Duodenal mucosa (tissue), 2 donors: ENCODE results near the gene PGC.

Experiments
- H3K27ac ChIP-seq: one replicate; pipeline ENCODE4 v1.7.0; 2013; ENCODE audit warnings: low read depth, low read length
- H3K27me3 ChIP-seq, 2 donors: one replicate each; pipeline ENCODE4 v1.7.0; 2013; ENCODE audit warnings: low read length in 2 of 2, control low read depth in 1 of 2; ENCODE audit not compliant: insufficient read depth in 2 of 2, control insufficient read depth in 1 of 2
- H3K36me3 ChIP-seq, 2 donors: one replicate each; pipeline ENCODE4 v1.7.0; 2013; ENCODE audit warnings: low read length in 2 of 2, control low read depth in 1 of 2; ENCODE audit not compliant: insufficient read depth in 2 of 2, control insufficient read depth in 1 of 2
- H3K4me1 ChIP-seq, 2 donors: one replicate each; pipeline ENCODE4 v1.7.0; 2013; ENCODE audit warnings: low read length in 2 of 2, control low read depth in 1 of 2; ENCODE audit not compliant: insufficient read depth in 2 of 2, control insufficient read depth in 1 of 2
- H3K4me3 ChIP-seq, 2 donors: one replicate each; pipeline ENCODE4 v1.7.0; 2013; ENCODE audit warnings: low read length in 2 of 2, low read depth in 1 of 2
- H3K9ac ChIP-seq, 2 donors: one replicate each; pipeline ENCODE4 v1.7.0; 2013; ENCODE audit warnings: low read length in 2 of 2, low read depth in 1 of 2
- H3K9me3 ChIP-seq, 2 donors: one replicate each; pipeline ENCODE4 v1.7.0; 2013; ENCODE audit warnings: low read length in 2 of 2, control low read depth in 1 of 2; ENCODE audit not compliant: control insufficient read depth in 1 of 2

PGC gene

DNA sequence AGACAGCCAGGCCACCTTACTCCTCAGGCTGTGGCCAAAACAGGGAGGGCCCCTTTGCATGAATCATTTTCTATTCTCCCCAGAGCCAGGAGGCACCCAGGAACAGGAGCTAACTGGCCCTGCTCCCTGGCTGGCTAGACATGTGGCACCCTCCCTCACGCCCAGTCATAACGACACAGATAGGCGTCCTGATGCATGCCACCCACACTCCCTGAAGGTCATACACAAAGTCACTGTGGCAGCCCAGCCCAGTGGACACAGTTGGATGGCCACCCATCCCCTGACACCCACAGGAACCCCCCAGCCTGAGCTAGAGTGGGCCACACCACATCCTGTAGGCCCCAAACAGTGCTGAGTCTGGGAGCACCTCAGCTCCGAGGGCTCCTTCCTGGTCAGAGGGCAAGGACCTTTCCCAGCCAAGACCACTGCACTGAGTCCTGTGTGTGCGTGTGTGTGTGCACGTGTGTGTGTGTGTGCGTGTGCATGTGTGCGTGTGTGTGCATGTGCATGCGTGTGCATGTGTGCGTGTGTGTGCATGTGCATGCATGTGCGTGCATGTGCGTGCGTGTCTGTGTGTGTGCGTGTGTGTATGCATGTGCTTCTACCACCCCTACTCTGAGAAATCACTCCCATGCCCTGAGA is 33.4 kb downstream of the PGC start:
- H3K4me3 ChIP-seq, result no peak overlapping the region
- H3K36me3 ChIP-seq, result no peaks in the 10 kb centered on the region
- H3K27ac ChIP-seq, result peak overlapping the region; percentile 22
- H3K4me1 ChIP-seq, result peaks cover 21 to 30% of the 10 kb centered on the region in 2 donors
- H3K9me3 ChIP-seq, result no peaks in the 10 kb centered on the region
- no peaks in the 10 kb centered on the region for H3K27me3 ChIP-seq
- no peak overlapping the region for H3K9ac ChIP-seq

DNA sequence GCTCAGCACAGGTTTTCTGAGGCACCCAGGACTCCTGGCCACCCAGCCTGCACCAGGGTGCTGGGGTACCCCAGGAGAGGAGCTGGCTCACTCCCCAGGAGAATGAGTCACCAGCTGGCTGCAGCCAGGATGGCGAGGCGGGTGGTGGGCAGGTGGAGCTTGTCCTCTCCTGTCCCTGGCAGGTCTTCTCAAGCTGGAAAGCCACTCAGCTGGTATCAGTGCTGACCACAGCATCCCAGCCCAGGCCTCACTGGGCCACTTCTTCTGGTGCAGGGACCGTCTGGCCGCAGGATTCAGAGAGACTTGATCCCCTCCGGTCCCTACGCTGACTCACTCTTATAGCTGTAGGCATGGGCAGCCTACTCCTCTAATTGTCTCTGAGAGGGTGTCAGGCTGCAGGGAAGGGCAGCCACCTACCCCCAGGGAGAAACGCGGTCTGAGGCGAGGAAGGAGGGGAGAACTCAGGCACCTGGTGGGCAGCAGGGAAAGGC is 34.0 kb downstream of the PGC start:
- H3K9me3 ChIP-seq, result no peaks in the 10 kb centered on the region
- H3K36me3 ChIP-seq, result no peaks in the 10 kb centered on the region
- H3K27ac ChIP-seq, result peak overlapping the region; percentile 22
- H3K9ac ChIP-seq, result no peak overlapping the region
- peaks cover 23 to 30% of the 10 kb centered on the region in 2 donors for H3K4me1 ChIP-seq
- H3K27me3 ChIP-seq, result no peaks in the 10 kb centered on the region
- H3K4me3 ChIP-seq, result no peak overlapping the region

DNA sequence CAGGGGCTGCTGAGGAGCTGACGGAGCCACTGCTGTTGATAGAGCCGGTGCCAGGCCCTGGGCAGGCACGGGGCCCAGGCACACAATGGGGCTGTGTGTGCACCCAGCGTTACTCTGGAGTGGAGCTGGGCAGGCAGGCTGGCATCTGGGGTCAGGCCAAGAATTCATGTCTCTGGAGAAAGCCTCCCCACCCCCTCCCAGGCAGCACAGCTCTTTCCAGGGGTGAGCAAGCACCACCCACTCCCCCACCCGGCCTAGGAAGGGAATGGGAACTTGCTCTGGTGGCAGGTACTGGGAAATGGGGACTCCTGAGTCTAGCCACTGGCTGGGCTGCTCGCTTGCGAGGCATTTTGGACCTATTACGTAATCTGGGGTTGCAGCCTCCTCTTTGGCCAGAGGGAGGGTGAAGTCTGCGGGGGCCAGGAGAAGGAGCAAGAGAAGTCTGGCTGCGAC is 34.5 kb downstream of the PGC start:
- no peak overlapping the region for H3K4me3 ChIP-seq
- H3K27ac ChIP-seq, result peak overlapping the region; percentile 13
- H3K4me1 ChIP-seq, result peaks cover 29 to 30% of the 10 kb centered on the region in 2 donors

DNA sequence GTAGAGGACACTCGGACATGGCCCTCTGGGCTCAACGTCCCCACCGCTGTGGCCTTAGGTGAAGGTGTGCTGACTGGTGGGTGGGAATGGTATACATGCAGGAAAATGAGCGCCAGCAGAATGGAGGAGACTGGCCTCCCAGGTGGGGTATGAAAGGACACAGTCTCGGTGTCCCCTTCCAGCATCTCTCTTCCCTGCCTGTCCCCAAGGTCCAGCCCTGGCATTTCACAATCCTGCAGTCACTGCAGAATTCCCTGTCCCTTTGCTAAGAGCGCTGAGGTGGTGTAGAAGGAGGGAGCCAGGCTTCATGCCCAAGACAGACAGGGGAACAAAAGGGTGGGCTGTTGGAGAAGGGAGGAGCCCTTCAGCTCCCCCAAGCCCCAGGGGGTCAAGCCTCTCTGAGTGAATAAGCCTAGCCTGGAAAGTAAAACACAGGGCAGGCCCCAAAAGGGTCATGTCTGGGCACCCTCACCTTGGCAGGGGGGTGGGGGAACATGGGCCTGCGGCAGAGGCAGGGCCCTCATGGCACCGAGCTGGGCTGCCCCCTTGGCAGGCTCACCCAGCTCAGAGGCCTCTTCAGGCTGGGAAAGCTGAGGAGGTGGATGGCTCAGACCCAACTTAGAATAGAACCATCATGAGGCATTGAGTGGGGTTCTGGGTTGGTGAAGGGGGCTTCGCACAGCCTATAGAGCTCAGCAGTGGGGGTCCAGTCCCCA is 35.7 kb downstream of the PGC start:
- H3K27me3 ChIP-seq, result no peaks in the 10 kb centered on the region
- no peak overlapping the region for H3K9ac ChIP-seq
- H3K4me3 ChIP-seq, result no peak overlapping the region
- H3K36me3 ChIP-seq, result no peaks in the 10 kb centered on the region
- H3K27ac ChIP-seq, result no peak overlapping the region
- H3K9me3 ChIP-seq, result no peaks in the 10 kb centered on the region
- H3K4me1 ChIP-seq, result peaks cover 26 to 35% of the 10 kb centered on the region in 2 donors

More for the DNA sequence above, 34.5 kb downstream of the PGC start:
- Histone ChIP-seq H3K27me3 (no peaks in the 10 kb centered on the region), H3K36me3 (no peaks in the 10 kb centered on the region), H3K9ac (no peak overlapping the region), H3K9me3 (no peaks in the 10 kb centered on the region)

DNA sequence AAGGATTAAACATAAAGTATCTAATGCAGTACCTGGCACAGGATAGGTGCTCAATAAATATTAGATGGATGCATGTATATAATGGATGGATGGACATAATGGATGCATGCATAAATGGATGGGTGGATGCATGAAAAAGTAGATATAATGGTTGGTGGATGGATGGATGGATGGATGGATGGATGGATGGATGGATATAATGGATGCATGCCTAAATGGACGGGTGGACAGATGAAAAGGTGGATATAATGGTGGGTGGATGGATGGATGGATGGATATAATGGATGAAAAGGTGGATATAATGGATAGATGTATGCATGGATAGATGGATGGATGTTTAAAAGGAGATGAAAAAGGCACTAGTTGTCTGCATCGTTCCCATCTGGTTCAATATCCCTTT is 37.8 kb downstream of the PGC start:
- H3K9me3 ChIP-seq, result no peaks in the 10 kb centered on the region
- no peaks in the 10 kb centered on the region for H3K36me3 ChIP-seq
- H3K9ac ChIP-seq, result no peak overlapping the region
- no peak overlapping the region for H3K4me3 ChIP-seq
- H3K27me3 ChIP-seq, result no peaks in the 10 kb centered on the region
- no peak overlapping the region for H3K27ac ChIP-seq
- peaks cover 42 to 44% of the 10 kb centered on the region in 2 donors for H3K4me1 ChIP-seq

DNA sequence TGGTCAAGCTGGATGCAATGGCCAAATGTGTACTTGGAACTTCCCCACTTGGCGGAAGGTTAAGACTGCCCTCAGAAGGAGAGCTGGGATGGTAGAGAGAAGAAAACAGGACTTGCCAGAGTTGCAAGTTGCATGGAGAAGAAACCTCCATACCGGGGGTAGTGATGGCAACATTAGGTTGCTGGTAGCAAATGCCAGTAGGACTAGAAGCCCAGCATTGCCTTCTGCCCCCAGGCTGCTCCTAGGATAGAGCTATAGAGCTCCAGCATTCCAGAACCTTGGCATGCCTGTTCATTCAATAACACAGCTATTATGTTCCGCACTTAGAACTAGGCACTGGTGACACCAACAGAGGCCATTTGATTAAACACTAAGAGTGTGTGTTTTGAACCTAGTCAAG is 38.3 kb downstream of the PGC start:
- no peak overlapping the region for H3K4me3 ChIP-seq
- H3K9me3 ChIP-seq, result no peaks in the 10 kb centered on the region
- H3K27ac ChIP-seq, result no peak overlapping the region
- no peaks in the 10 kb centered on the region for H3K36me3 ChIP-seq
- H3K9ac ChIP-seq, result no peak overlapping the region
- H3K4me1 ChIP-seq, result peaks cover 39 to 45% of the 10 kb centered on the region in 2 donors
- H3K27me3 ChIP-seq, result no peaks in the 10 kb centered on the region

DNA sequence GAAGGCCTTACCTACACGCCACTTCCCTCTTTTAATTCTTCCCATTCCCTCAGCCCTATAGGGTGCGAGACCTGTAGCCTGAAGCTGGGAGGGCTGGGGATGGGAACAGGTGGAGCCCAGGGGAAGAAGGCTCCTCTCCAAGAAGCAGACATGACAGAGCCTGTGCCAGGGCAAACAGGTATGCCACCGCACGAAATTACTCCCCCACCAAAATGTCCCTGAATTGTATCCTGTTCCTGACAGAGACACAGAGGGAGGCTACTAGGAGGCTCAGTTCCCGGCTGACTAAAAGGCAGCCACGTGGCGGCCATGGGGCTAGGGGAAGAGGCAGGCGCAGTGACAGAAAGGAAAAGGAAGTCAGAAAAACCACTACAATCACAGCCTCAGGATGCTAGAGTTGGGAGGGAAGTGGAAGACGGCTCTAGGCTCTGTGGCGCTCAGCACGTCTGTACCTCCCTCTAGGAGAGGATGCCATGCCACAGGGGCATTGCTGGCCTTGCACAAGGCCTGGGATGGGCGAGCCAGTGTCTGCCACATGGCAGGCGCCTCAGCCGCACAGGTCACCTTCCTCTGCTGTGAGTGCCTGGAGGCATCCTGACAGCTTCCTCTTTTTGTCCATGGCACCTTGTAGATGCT is 39.5 kb downstream of the PGC start:
- no peaks in the 10 kb centered on the region for H3K36me3 ChIP-seq
- no peaks in the 10 kb centered on the region for H3K9me3 ChIP-seq
- no peak overlapping the region for H3K9ac ChIP-seq
- peaks cover 28 to 34% of the 10 kb centered on the region in 2 donors for H3K4me1 ChIP-seq
- peak overlapping the region; percentile 5 for H3K27ac ChIP-seq
- no peak overlapping the region for H3K4me3 ChIP-seq
- H3K27me3 ChIP-seq, result no peaks in the 10 kb centered on the region

DNA sequence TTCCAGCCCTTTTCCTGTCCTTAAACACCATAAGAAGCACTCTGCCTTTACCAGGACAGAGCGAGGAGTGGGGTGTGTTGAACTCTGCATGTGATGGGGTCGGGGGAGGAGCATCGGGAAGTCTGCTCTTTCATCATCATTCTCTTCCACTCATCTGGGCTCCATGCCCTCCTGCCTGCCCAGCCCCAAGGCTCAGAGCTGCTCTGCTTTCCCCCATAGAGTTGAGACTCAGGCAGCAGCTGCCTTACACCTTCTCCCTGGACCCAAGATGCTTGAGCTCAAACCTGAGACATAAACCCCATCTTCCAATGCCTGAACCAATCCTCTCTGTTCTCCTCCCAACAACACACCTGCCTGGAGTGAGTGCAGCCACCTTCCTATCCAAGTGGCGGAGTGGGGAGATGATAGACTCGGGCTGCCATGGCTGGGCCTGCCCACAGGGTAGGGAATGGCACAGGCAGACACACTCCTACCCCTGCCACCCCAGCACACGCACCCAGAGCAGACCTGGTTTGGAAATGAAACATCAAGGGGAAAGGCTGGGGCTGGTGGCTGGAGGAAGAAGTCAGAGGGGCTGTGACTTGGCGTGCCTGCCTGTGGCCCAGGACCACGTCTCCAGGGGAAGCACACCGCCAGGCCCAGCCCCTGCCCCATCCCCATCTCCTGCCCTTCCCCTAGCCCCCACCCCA is 40.2 kb downstream of the PGC start:
- H3K27me3 ChIP-seq, result no peaks in the 10 kb centered on the region
- no peaks in the 10 kb centered on the region for H3K36me3 ChIP-seq
- H3K9me3 ChIP-seq, result no peaks in the 10 kb centered on the region
- no peak overlapping the region for H3K9ac ChIP-seq
- H3K4me3 ChIP-seq, result no peak overlapping the region
- peaks cover 23 to 32% of the 10 kb centered on the region in 2 donors for H3K4me1 ChIP-seq
- H3K27ac ChIP-seq, result peak overlapping the region; percentile 5

DNA sequence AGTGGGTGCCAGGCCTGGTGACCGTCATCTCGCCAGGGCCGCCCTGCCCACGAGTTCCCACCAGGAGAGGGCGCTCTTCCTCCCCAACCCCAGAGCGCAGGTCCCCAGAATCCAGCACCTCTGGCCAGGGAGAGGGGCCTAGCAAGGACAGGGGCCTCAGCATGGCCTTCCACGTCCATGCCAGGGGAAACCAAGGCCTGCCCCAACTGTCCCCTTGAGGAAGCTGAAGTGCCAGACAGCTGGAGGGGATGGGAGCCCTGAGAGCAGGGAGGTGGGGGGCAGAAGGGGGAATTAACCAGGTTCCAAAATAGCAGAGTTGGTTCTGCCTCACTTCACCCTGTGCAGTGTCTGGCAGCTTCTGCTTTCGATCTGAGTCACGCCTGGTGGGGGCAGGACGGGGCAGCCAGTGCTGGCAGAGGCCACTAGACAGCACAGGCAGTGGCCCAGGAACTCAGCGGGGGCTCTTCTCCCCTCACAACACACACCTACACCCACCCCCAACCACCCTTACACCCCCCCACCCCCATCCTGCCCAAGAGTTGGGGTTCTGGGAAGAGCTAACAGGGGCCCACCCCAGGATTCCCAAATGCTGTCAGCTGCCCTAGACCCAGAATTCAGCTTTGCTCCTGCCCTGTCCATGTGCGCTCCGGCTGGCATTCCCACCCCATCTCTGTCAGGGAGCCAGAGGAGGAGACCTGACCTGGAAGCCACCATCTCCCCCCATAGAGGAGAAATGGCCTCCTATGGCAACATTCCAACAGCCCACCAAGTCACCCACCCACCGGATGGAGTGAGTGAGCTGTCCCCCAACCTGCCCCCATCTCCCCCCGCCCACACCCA is 41.0 kb downstream of the PGC start:
- H3K4me1 ChIP-seq, result peaks cover 23 to 32% of the 10 kb centered on the region in 2 donors
- no peaks in the 10 kb centered on the region for H3K27me3 ChIP-seq
- H3K9ac ChIP-seq, result peak overlapping the region in 1 of 2 donors; percentile 12
- no peak overlapping the region for H3K4me3 ChIP-seq
- H3K27ac ChIP-seq, result peak overlapping the region; percentile 22
- no peaks in the 10 kb centered on the region for H3K36me3 ChIP-seq
- no peaks in the 10 kb centered on the region for H3K9me3 ChIP-seq
